GM06990 (cell line): Measurements from ENCODE around the gene BST1.
A peak's percentile ranks its signal among the peaks of the same experiment; 100 is the strongest.
"Not testable (repeated sequence)": the region's sequence is repeated elsewhere in the genome, so short reads cannot be mapped to it uniquely, and the experiment has no call there.

ENCODE experiments used
- DNase-seq: peaks from one replicate; pipeline ENCODE4 v3.0.0-alpha.2; 2011; ENCODE audit not compliant: insufficient read length; ENCODE audit errors: extremely low read depth
- H3K27me3 ChIP-seq: replicated peaks from 2 replicates; pipeline ENCODE4 v1.6.0; 2011; ENCODE audit warnings: low read length; ENCODE audit not compliant: control insufficient read depth, insufficient read depth
- H3K36me3 ChIP-seq: 2 replicates; pipeline ENCODE4 v1.5.1; 2011; ENCODE audit warnings: low read length; ENCODE audit not compliant: control insufficient read depth, insufficient read depth
- H3K4me3 ChIP-seq: replicated peaks from 2 replicates; pipeline ENCODE4 v1.5.1; 2011; ENCODE audit warnings: low read depth, mild to moderate bottlenecking, control low read depth, low read length
- TF ChIP-seq, protein P1 (sequence below): IDR thresholded peaks from 2 replicates; pipeline ENCODE4 v1.5.1; 2011; ENCODE audit warnings: low read length, control low read depth, mild to moderate bottlenecking, inconsistent platforms; ENCODE audit not compliant: insufficient read depth, poor library complexity, severe bottlenecking

Gene BST1

DNA sequence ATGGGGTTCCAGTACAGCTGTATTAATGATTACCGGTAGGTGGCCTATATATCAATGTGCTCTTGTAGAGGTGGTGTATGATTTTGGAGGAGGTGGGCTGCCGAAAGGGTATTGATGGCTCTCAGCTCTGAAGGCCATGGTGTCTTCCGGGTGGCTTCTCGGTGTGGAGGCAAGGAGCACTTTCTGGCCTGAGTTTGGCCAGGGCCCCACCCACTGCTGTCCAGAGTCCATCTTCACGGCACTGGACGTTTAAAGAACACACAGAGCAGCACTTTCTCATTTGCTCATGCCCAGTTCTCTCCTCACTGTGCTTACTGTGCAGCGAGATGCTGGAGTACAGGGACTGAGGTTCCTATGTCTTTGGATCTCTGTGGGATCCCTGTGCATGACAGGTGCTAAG lies 16.1 kb downstream of the BST1 start:
- no peak for DNase-seq

DNA sequence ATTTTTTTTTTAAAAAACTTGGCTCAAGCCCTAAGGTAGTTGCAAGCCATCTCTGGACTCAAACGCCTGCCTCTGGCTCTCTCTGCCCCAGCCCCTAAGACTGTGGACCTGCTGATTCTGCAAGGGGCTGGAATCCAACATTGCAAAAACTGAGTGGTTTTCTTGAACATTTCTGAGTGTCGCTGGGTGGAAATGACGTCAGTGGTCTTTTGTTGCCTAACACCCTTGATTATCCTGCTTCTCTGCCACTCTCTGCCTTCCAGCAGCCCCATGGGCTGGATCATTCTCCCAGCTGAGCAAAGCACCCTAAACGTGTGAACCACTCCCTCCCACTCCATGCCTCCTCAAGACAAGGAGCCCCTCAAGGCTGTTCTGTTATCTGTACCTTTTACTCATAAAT lies 16.6 kb downstream of the BST1 start:
- Histone ChIP-seq H3K4me3 (no peak overlapping the region), H3K27me3 (no peaks in the 10 kb centered on the region; the same call in 1 of the 2 replicates), H3K36me3 (no peaks in the 10 kb centered on the region)
- DNase-seq = no peak
- TF ChIP-seq, protein P1, sequence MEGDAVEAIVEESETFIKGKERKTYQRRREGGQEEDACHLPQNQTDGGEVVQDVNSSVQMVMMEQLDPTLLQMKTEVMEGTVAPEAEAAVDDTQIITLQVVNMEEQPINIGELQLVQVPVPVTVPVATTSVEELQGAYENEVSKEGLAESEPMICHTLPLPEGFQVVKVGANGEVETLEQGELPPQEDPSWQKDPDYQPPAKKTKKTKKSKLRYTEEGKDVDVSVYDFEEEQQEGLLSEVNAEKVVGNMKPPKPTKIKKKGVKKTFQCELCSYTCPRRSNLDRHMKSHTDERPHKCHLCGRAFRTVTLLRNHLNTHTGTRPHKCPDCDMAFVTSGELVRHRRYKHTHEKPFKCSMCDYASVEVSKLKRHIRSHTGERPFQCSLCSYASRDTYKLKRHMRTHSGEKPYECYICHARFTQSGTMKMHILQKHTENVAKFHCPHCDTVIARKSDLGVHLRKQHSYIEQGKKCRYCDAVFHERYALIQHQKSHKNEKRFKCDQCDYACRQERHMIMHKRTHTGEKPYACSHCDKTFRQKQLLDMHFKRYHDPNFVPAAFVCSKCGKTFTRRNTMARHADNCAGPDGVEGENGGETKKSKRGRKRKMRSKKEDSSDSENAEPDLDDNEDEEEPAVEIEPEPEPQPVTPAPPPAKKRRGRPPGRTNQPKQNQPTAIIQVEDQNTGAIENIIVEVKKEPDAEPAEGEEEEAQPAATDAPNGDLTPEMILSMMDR = no peak

More for the DNA sequence above, 16.1 kb downstream of the BST1 start:
- Histone ChIP-seq H3K27me3 (no peaks in the 10 kb centered on the region; the same call in 1 of the 2 replicates), H3K4me3 (no peak overlapping the region), H3K36me3 (no peaks in the 10 kb centered on the region)
- TF ChIP-seq, protein P1 = no peak

DNA sequence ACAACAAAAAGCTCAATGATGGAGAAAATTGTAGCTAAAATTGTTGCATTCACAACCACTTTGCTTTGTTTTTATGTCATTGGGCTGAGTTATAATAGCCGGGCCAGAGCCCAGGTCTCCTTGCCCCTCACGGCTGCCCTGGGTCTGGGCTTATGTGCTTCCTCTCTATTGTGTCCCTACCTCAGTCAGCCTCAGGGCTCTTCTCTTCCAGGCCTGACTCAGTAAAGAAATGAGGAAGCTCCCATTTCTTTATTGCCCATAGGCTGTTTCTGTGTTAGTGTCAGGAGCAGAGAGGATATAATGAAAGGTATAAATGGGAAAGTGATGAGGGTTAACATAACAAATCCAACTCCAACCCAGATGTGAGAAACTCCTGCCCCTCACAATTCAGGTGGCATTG lies 18.0 kb downstream of the BST1 start:
- no peaks in the 10 kb centered on the region for H3K36me3 ChIP-seq
- no peak for DNase-seq

DNA sequence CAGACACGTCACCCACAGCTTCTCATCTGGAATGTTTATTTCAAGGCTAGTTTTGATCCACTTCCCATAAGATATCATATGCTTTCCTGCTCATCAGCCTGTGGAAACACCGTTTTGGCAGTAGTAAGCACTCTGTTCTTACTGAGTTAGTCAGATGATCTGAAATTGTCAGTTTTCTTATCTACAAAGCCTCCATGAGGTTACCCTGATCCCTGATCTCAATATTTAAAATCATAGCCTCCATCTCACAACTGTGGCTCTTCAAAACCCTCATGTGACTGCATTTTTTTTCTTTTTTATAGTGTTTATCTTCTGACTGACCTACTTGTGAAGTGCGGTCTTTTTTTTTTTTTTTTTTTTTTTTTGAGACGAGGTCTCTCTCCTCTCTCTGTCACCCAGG lies 22.7 kb downstream of the BST1 start:
- Histone ChIP-seq H3K4me3 (no peak overlapping the region), H3K36me3 (no peaks in the 10 kb centered on the region), H3K27me3 (0 out of 2 replicates have a peak, but pooled peaks cover 1% of the 10 kb centered on the region)
- TF ChIP-seq, protein P1 = no peak
- no peak for DNase-seq

More for the DNA sequence above, 18.0 kb downstream of the BST1 start:
- Histone ChIP-seq H3K27me3 (no peaks in the 10 kb centered on the region; the same call in 1 of the 2 replicates), H3K4me3 (no peak overlapping the region)
- TF ChIP-seq, protein P1 = no peak

DNA sequence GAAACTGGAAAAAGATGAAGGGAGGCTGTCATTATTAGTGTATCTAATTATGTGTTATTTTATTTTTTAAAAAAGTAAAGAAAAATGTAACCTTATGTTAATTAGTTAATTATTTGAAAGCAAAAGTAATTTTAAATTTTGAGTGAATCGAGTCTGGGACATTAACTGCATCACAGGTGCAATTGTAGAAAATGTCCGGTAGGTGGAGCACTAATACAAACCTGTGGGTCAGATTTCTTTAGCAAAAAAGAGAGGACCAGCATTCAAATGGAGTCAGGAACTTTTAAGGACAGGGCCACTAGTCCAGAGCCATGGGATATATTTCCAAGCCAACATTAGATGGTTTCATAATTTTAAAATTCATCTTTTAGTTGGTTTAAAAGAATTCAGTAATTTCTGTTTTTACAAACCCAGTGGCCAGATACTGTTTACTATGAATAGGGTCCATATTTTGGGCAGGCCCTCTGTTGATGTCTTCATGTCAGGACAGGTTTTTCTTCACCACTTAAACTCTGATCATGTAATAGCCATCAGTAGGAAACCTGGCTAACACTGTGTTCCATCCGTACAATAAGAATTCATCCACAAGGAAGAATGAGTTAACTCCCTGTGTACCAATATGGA lies 27.2 kb downstream of the BST1 start:
- TF ChIP-seq, protein P1 = peak; percentile 70
- no peak for DNase-seq
- Histone ChIP-seq H3K27me3 (peaks cover 1% of the 10 kb centered on the region; the same call in 1 of the 2 replicates), H3K4me3 (no peak overlapping the region), H3K36me3 (no peaks in the 10 kb centered on the region)

DNA sequence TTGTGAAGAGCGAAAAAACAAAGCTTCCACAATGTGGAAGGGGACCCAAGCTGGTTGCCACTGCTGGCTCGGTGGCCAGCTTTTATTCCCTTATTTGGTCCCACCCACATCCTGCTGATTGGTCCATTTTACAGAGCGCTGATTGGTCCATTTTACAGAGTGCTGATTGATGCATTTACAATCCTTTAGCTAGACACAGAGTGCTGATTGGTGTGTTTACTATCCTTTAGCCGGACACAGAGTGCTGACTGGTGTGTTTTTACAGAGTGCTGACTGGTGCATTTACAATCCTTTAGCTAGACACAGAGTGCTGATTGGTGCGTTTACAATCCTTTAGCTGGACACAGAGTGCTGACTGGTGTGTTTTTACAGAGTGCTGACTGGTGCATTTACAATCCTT lies 30.2 kb downstream of the BST1 start:
- not testable (repeated sequence) for DNase-seq, H3K36me3 ChIP-seq, H3K4me3 ChIP-seq, H3K27me3 ChIP-seq
